PC-9 (cell line): ENCODE measurements around the gene TMEM108. TPM values are rescaled to one million over a fixed set of nuclear protein-coding genes. Genes with fewer than 3 reads are reported as not detected.

Source experiments
- BruUV-seq: library from RNA; stranded (reverse); fragments of 400-500 nt; replicated peaks from 2 replicates; lab custom pipeline; 2021; lab: Mats Ljungman, UMichigan
- CTCF ChIA-PET: fragments of 300-600 bp; sonication (Branson Sonifier 250); formaldehyde crosslinking; loops from one replicate; lab custom pipeline; 2022; ENCODE audit warnings: antibody characterized with exemption; lab: Charles Lee
- POLR2A ChIA-PET: fragments of 300-600 bp; sonication (Branson Sonifier 250); formaldehyde crosslinking; loops from one replicate; lab custom pipeline; 2022; ENCODE audit warnings: antibody characterized with exemption; ENCODE audit not compliant: unreplicated experiment; lab: Charles Lee
- DNase-seq, 2 experiments: peaks; one replicate each; pipeline versions ENCODE4 v3.0.0 to v3.0.0-alpha.2; 2015 to 2022; ENCODE audit warnings: mixed read lengths in 1 of 2
- H2AFZ ChIP-seq: fragments of 200-600 bp; sonication (generic); 2 replicates; pipeline ENCODE4 v1.8.1; 2017; ENCODE audit warnings: antibody characterized with exemption
- H3F3A ChIP-seq: fragments of 200-600 bp; sonication (generic); 2 replicates; pipeline ENCODE4 v1.8.1; 2017; ENCODE audit warnings: antibody characterized with exemption, mild to moderate bottlenecking, low read depth; ENCODE audit not compliant: insufficient read depth
- H3K27ac ChIP-seq: fragments of 200-600 bp; sonication (generic); 2 replicates; pipeline ENCODE4 v1.6.1; 2016; ENCODE audit warnings: mixed run types
- H3K27me3 ChIP-seq: fragments of 200-600 bp; sonication (generic); 2 replicates; pipeline ENCODE4 v1.6.1; 2016; ENCODE audit warnings: low read depth, mixed run types; ENCODE audit not compliant: insufficient read depth
- H3K36me3 ChIP-seq: fragments of 200-600 bp; sonication (generic); 2 replicates; pipeline ENCODE4 v1.6.1; 2016; ENCODE audit warnings: low read depth, mixed run types
- H3K4me1 ChIP-seq: fragments of 200-600 bp; sonication (generic); replicated peaks from 2 replicates; pipeline ENCODE4 v1.6.1; 2016; ENCODE audit warnings: mixed run types; ENCODE audit not compliant: insufficient read depth
- H3K4me2 ChIP-seq: fragments of 200-600 bp; sonication (generic); 2 replicates; pipeline ENCODE4 v1.6.1; 2017; ENCODE audit warnings: mixed run types
- H3K4me3 ChIP-seq: fragments of 200-600 bp; sonication (generic); 2 replicates; pipeline ENCODE4 v1.6.1; 2016; ENCODE audit warnings: mixed run types
- H3K79me2 ChIP-seq: fragments of 200-600 bp; sonication (generic); 2 replicates; pipeline ENCODE4 v1.6.1; 2017; ENCODE audit warnings: low read depth, mixed run types
- H3K9me2 ChIP-seq: fragments of 200-600 bp; sonication (generic); 2 replicates; pipeline ENCODE4 v1.8.1; 2017; ENCODE audit warnings: mild to moderate bottlenecking; ENCODE audit not compliant: insufficient read depth
- H3K9me3 ChIP-seq: fragments of 200-600 bp; sonication (generic); 2 replicates; pipeline ENCODE4 v1.8.1; 2016; ENCODE audit warnings: low read depth; ENCODE audit not compliant: insufficient read depth
- H4K20me1 ChIP-seq: fragments of 200-600 bp; sonication (generic); 2 replicates; pipeline ENCODE4 v1.8.1; 2017; ENCODE audit not compliant: insufficient read depth
- EZH2 ChIP-seq: fragments of 200-600 bp; sonication (generic); IDR thresholded peaks from 2 replicates; pipeline ENCODE4 v1.8.0; 2017; ENCODE audit warnings: antibody characterized with exemption, low read depth
- intact Hi-C: fragments of 100-400 bp; cut with micrococcal nuclease; formaldehyde crosslinking; loops from one replicate; pipeline ENCODE4 v1.10.0; 2022; ENCODE audit not compliant: unreplicated experiment
- total RNA-seq: library from RNA; stranded (reverse); gene quantifications from 2 replicates; pipeline ENCODE4 v1.2.3, GENCODE V29; 2021
- TF ChIP-seq, protein P1 (sequence below): fragments of 200-600 bp; sonication (generic); conservative IDR thresholded peaks from 2 replicates; pipeline ENCODE4 v1.6.1; 2017; ENCODE audit warnings: mixed run types, antibody characterized with exemption, mild to moderate bottlenecking, moderate library complexity

The TMEM108 gene
- total RNA-seq, 1 experiment from 2014 or later: not detected

DNA sequence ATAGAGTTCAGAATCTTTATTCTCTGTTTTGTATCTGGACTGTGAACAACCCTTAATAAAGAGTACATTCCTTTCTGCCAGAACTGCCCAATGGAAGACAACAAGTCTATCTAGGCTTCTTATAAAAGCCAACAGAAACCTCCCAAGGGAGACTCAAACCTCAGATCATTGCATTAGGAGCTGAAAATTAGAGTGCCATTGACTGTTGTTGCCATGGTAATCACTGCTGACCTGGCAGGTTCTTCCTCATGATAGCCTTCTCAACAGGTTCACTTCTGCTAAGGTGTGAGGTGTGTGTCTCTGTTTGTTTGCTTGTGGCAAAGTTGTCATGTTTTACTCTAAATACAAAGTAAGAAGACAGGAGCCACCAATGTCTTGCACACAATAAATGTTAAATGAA is 79.2 kb downstream of the TMEM108 start:
- no peak for TF ChIP-seq EZH2
- TF ChIP-seq, protein P1, sequence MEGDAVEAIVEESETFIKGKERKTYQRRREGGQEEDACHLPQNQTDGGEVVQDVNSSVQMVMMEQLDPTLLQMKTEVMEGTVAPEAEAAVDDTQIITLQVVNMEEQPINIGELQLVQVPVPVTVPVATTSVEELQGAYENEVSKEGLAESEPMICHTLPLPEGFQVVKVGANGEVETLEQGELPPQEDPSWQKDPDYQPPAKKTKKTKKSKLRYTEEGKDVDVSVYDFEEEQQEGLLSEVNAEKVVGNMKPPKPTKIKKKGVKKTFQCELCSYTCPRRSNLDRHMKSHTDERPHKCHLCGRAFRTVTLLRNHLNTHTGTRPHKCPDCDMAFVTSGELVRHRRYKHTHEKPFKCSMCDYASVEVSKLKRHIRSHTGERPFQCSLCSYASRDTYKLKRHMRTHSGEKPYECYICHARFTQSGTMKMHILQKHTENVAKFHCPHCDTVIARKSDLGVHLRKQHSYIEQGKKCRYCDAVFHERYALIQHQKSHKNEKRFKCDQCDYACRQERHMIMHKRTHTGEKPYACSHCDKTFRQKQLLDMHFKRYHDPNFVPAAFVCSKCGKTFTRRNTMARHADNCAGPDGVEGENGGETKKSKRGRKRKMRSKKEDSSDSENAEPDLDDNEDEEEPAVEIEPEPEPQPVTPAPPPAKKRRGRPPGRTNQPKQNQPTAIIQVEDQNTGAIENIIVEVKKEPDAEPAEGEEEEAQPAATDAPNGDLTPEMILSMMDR: no peak
- Histone ChIP-seq H3K36me3 (no peaks in the 10 kb centered on the region), H3K9me2 (no peaks in the 10 kb centered on the region; the same call in none of the 2 replicates), H3K4me1 (no peaks in the 10 kb centered on the region), H3K9me3 (no peaks in the 10 kb centered on the region), H3K4me2 (no peak overlapping the region), H3K27me3 (peaks cover 44% of the 10 kb centered on the region), H2AFZ (no peak overlapping the region), H3K27ac (no peak overlapping the region), H4K20me1 (no peaks in the 10 kb centered on the region), H3K4me3 (no peak overlapping the region), H3F3A (no peaks in the 10 kb centered on the region), H3K79me2 (no peaks in the 10 kb centered on the region)
- intact Hi-C loops: no loop called here
- BruUV-seq: no TSS peak
- CTCF ChIA-PET: no interaction called here
- POLR2A ChIA-PET: no interaction called here
- no peak for DNase-seq

DNA sequence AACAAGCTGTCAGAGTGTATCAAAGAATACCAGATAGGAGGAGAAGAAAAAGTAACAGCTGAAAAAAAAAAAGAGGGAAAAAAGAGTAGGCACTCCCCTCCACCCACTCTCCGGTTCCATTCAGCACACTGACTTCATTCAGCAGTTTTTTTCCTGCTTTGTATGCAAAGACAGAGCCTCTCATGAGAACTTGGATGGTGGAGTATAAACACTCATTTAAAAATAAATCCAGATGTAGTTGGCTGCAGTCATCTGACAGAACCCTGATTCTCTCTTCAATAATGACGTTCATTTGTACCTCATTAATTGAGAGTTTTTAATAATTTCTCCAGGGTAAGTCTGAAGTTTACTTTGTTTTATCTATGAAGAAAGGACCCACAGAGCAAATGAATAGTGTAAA is 81.0 kb downstream of the TMEM108 start:
- Histone ChIP-seq H3K27me3 (peaks cover 57% of the 10 kb centered on the region), H3F3A (no peaks in the 10 kb centered on the region), H3K9me2 (no peaks in the 10 kb centered on the region), H3K4me2 (no peak overlapping the region), H3K27ac (no peak overlapping the region), H3K4me3 (no peak overlapping the region), H3K9me3 (no peaks in the 10 kb centered on the region), H3K79me2 (no peaks in the 10 kb centered on the region), H4K20me1 (no peaks in the 10 kb centered on the region), H2AFZ (no peak overlapping the region), H3K36me3 (no peaks in the 10 kb centered on the region), H3K4me1 (no peaks in the 10 kb centered on the region)
- no peak for TF ChIP-seq EZH2
- TF ChIP-seq, protein P1: no peak
- POLR2A ChIA-PET: no interaction called here
- no TSS peak for BruUV-seq
- CTCF ChIA-PET: no interaction called here
- DNase-seq: no peak
- intact Hi-C loops: no loop called here

DNA sequence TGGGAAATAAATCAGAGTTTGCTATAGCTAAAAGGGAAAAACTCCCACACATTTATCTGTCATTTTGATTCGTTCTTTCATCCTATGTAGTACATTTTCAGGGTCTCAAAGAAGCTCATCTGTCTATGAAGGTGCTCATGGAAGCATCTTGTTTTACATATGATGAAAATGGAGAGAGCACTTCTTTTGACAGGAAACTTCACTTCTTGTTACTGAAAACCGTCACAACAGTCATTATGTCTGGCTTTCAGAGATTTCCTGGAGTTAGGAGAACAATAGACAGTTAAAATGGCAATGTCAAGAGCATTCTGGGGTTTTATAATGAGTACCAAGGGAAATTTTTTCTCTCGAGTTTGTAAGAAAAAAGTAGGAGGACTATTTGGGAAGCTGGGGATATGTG is 83.3 kb downstream of the TMEM108 start:
- Histone ChIP-seq H3K9me2 (no peaks in the 10 kb centered on the region), H3K4me1 (no peaks in the 10 kb centered on the region), H3K4me3 (no peak overlapping the region), H3K79me2 (no peaks in the 10 kb centered on the region), H3F3A (no peaks in the 10 kb centered on the region), H2AFZ (no peak overlapping the region), H3K9me3 (no peaks in the 10 kb centered on the region), H3K36me3 (no peaks in the 10 kb centered on the region), H3K27me3 (peaks cover 65% of the 10 kb centered on the region), H3K4me2 (no peak overlapping the region), H4K20me1 (no peaks in the 10 kb centered on the region), H3K27ac (no peak overlapping the region)
- POLR2A ChIA-PET: no interaction called here
- intact Hi-C loops: no loop called here
- no TSS peak for BruUV-seq
- DNase-seq: no peak
- TF ChIP-seq, protein P1: no peak
- no peak for TF ChIP-seq EZH2
- CTCF ChIA-PET: interaction anchor here (0.5 kb wide), 1 partner anchor 59 kb away, joined by 8 read pairs; no protein-coding TSS in a partner anchor
